Vagina (tissue), 2 donors: ENCODE measurements around the gene ADAMTSL1. TPM values are rescaled to one million over a fixed set of nuclear protein-coding genes. Genes with fewer than 3 reads are reported as not detected.
A peak's percentile ranks its signal among the peaks of the same experiment; 100 is the strongest.

Source experiments
- DNase-seq, 2 donors: peaks; one replicate each; pipeline ENCODE4 v3.0.0-alpha.2; 2017; ENCODE audit errors: extremely low spot score in 2 of 2
- H3K27ac ChIP-seq: fragments of 200-600 bp; sonication (generic); one replicate; pipeline ENCODE4 v1.5.1; 2019
- H3K27me3 ChIP-seq: fragments of 200-600 bp; sonication (generic); one replicate; pipeline ENCODE4 v1.5.1; 2019
- H3K36me3 ChIP-seq, 2 donors: fragments of 200-600 bp; sonication (generic); one replicate each; pipeline ENCODE4 v1.5.1; 2017 to 2019
- H3K4me1 ChIP-seq: fragments of 200-600 bp; sonication (generic); one replicate; pipeline ENCODE4 v1.5.1; 2019
- H3K4me3 ChIP-seq, 2 donors: fragments of 200-600 bp; sonication (generic); 1 replicate in 1 of 2; 2 replicates in 1 of 2; pipeline ENCODE4 v1.5.1; 2016 to 2019
- H3K9me3 ChIP-seq: fragments of 200-600 bp; sonication (generic); one replicate; pipeline ENCODE4 v1.5.1; 2019
- CTCF ChIP-seq, 3 experiments: fragments of 450-650 bp in 2 of 3; fragments of 200-600 bp in 1 of 3; sonication (generic) in 1 of 3; IDR thresholded peaks; one replicate each; pipeline ENCODE4 v1.5.1; 2017 to 2019; ENCODE audit warnings: antibody characterized with exemption in 3 of 3, mild to moderate bottlenecking in 2 of 3, moderate library complexity in 2 of 3
- POLR2A ChIP-seq, 2 donors: fragments of 450-650 bp; IDR thresholded peaks; one replicate each; pipeline ENCODE4 v1.6.1; 2017; ENCODE audit warnings: antibody characterized with exemption in 2 of 2, mild to moderate bottlenecking in 2 of 2, moderate library complexity in 2 of 2
- POLR2AphosphoS5 ChIP-seq, 2 donors: sonication (generic); formaldehyde crosslinking; IDR thresholded peaks; one replicate each; pipeline ENCODE4 v1.9.0; 2017; ENCODE audit warnings: antibody characterized with exemption in 2 of 2, mild to moderate bottlenecking in 2 of 2, low read depth in 1 of 2; ENCODE audit not compliant: insufficient read depth in 1 of 2
- intact Hi-C: fragments of 100-400 bp; cut with DNase I; formaldehyde crosslinking; loops from one replicate; pipeline ENCODE4 v1.15.1; 2023
- total RNA-seq: library from RNA; depleted of rRNA; stranded (reverse); fragments of >200 nt; gene quantifications from one replicate; pipeline ENCODE4 v1.2.3, GENCODE V29; 2016

The ADAMTSL1 gene
- total RNA-seq, 1 donor from 2014 or later, result 8.1 TPM

- no peaks in the 10 kb centered on the region for H3K36me3 ChIP-seq
- no peaks in the 10 kb centered on the region for H3K27me3 ChIP-seq
- intact Hi-C loops, result no loop called here
- no peak for DNase-seq
- peaks cover 25% of the 10 kb centered on the region for H3K4me1 ChIP-seq
- H3K27ac ChIP-seq, result peak overlapping the region; percentile 50
- H3K4me3 ChIP-seq, result no peak overlapping the region
- TF ChIP-seq CTCF (IDR thresholded peaks at IDR 0.05) (no peak), POLR2AphosphoS5 (IDR thresholded peaks at IDR 0.05; ENCODE audit: insufficient read depth in 1 of 2, low read depth in 1 of 2) (no peak), POLR2A (IDR thresholded peaks at IDR 0.05) (no peak)
- no peaks in the 10 kb centered on the region for H3K9me3 ChIP-seq
Observed at GRCh38 chr9:18606281-18606680, 132.3 kb downstream of the ADAMTSL1 start.

- Histone ChIP-seq H3K27ac (peak overlapping the region; percentile 50), H3K36me3 (no peaks in the 10 kb centered on the region), H3K4me3 (no peak overlapping the region), H3K9me3 (no peaks in the 10 kb centered on the region), H3K4me1 (peaks cover 25% of the 10 kb centered on the region), H3K27me3 (no peaks in the 10 kb centered on the region)
- TF ChIP-seq POLR2AphosphoS5 (IDR thresholded peaks at IDR 0.05; ENCODE audit: insufficient read depth in 1 of 2, low read depth in 1 of 2) (no peak), POLR2A (IDR thresholded peaks at IDR 0.05) (no peak), CTCF (IDR thresholded peaks at IDR 0.05) (no peak)
- no peak for DNase-seq
- intact Hi-C loops, result no loop called here
Observed at GRCh38 chr9:18606846-18607245, 132.9 kb downstream of the ADAMTSL1 start.

GRCh38 chr9:18608371-18608770, 134.4 kb downstream of the ADAMTSL1 start:
- Histone ChIP-seq H3K27me3 (no peaks in the 10 kb centered on the region), H3K4me3 (no peak overlapping the region), H3K36me3 (no peaks in the 10 kb centered on the region), H3K9me3 (no peaks in the 10 kb centered on the region), H3K27ac (no peak overlapping the region), H3K4me1 (peaks cover 25% of the 10 kb centered on the region)
- TF ChIP-seq CTCF (IDR thresholded peaks at IDR 0.05) (no peak), POLR2A (IDR thresholded peaks at IDR 0.05) (no peak), POLR2AphosphoS5 (IDR thresholded peaks at IDR 0.05; ENCODE audit: insufficient read depth in 1 of 2, low read depth in 1 of 2) (no peak)
- no peak for DNase-seq
- intact Hi-C loops, result no loop called here

GRCh38 chr9:18610956-18611355, 137.0 kb downstream of the ADAMTSL1 start:
- Histone ChIP-seq H3K27ac (no peak overlapping the region), H3K4me3 (no peak overlapping the region), H3K36me3 (no peaks in the 10 kb centered on the region), H3K4me1 (peaks cover 11% of the 10 kb centered on the region), H3K27me3 (no peaks in the 10 kb centered on the region), H3K9me3 (no peaks in the 10 kb centered on the region)
- no peak for TF ChIP-seq POLR2A (IDR thresholded peaks at IDR 0.05)
- no peak for TF ChIP-seq POLR2AphosphoS5 (IDR thresholded peaks at IDR 0.05; ENCODE audit: insufficient read depth in 1 of 2, low read depth in 1 of 2)
- TF ChIP-seq CTCF (IDR thresholded peaks at IDR 0.05), result no peak
- intact Hi-C loops, result no loop called here
- DNase-seq, result no peak

- TF ChIP-seq POLR2AphosphoS5 (IDR thresholded peaks at IDR 0.05; ENCODE audit: insufficient read depth in 1 of 2, low read depth in 1 of 2) (no peak), POLR2A (IDR thresholded peaks at IDR 0.05) (no peak), CTCF (IDR thresholded peaks at IDR 0.05) (no peak)
- Histone ChIP-seq H3K27me3 (no peaks in the 10 kb centered on the region), H3K27ac (no peak overlapping the region), H3K36me3 (no peaks in the 10 kb centered on the region), H3K9me3 (no peaks in the 10 kb centered on the region), H3K4me1 (peaks cover 5% of the 10 kb centered on the region), H3K4me3 (no peak overlapping the region)
- intact Hi-C loops, result no loop called here
- DNase-seq, result no peak
Observed at GRCh38 chr9:18611971-18612370, 138.0 kb downstream of the ADAMTSL1 start.
